ENCODE results near the gene PRR36. TPM values are rescaled to one million over a fixed set of nuclear protein-coding genes. Genes with fewer than 3 reads are reported as not detected.
"Not testable (repeated sequence)": the region's sequence is repeated elsewhere in the genome, so short reads cannot be mapped to it uniquely, and the experiment has no call there.

PRR36 gene
- total RNA-seq, 3 donors from 2014 or later, result 0.59 to 2.0 TPM; not detected in 1

DNA sequence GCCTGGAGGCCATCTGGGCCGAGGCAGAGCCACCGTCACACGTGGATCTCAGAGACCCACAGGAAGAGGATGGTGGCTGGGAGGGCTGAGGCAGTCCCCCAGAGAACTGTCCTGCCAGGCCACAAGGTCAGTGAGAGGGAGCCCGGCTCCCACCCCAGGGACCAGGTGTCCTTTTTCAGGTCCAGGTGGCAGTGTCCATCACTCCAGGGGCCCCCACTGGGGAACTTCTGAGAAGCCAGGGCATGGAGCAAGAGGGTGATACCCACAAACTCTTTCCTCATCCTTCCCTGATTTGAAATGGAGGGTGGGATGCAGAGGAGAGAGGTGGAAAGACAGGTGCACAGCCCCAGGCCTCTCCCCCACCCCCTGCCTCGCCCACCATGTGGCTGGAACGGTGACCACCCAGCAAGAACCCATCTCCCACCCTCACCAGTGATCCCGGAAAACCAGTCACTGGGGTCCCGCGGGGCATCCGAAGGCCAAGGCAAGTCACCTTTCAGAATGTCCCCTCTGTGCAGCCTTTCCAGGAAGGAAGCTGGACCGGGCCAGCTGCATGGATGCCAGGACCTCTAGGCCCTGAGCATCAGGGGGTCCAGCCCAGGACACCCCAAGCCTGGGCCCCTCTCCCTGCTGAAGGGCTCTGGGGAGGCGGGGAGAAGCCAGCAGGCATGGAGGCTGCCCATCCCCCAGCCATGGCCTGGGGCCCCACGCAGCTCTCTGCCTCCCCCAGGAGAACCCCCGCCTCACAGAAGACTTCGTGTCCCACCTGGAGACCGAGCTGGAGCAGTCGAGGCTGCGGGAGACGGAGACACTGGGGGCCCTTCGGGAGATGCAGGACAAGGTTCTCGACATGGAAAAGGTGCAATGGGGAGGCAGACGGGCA lies 14.1 kb downstream of the PRR36 start:
- Histone ChIP-seq H3K27me3 (no peaks in the 10 kb centered on the region), H3K9me3 (no peaks in the 10 kb centered on the region), H3K36me3 (no peaks in the 10 kb centered on the region), H3K4me3 (no peak overlapping the region), H3K4me1 (peaks cover 0 to 5% of the 10 kb centered on the region in 2 donors), H3K27ac (no peak overlapping the region)
- no peak for TF ChIP-seq CTCF (IDR thresholded peaks at IDR 0.05)
- no peak for TF ChIP-seq POLR2AphosphoS5 (IDR thresholded peaks at IDR 0.05)
- TF ChIP-seq POLR2A (IDR thresholded peaks at IDR 0.05), result no peak
- no peak for DNase-seq (ENCODE audit: low spot score in 2 of 2)
- intact Hi-C loops (cut with DNase I; ENCODE audit: low total_unique reads), result no loop called here

GRCh38 chr19:7859087-7859486 lies 15.1 kb downstream of the PRR36 start:
- H3K4me3 ChIP-seq; intact Hi-C loops (cut with DNase I; ENCODE audit: low total_unique reads); H3K27me3 ChIP-seq; DNase-seq (ENCODE audit: low spot score in 2 of 2); H3K27ac ChIP-seq; H3K36me3 ChIP-seq; H3K9me3 ChIP-seq; H3K4me1 ChIP-seq: not testable (repeated sequence)

DNA sequence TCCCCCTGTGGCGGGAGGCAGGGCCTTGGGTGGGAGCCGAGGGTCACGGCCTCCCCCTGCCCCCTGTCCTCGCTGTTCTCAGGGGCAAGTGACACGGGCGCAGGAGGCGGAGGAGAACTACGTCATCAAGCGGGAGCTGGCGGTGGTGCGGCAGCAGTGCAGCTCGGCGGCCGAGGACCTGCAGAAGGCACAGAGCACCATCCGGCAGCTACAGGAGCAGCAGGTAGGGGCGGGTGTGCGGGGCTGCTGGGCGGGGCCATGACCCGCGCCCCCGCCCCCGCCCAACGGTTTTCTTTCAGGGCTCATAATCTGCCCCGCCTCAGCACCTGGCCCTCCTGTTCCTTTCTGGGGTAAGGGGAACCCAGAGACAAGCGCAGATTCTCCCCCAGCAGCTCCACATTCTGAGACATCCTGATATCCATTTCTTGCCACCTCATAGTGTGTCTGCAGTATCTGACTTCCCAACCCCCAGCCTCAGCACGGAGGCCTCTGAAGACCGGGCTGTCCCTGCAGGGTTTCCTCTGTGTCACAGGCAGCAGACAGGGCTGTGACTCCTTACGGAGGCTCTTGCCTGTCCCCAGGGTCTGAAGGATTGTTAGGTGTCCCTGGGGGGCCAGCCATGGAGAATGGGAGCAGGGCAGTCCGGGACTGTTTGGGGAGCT lies 15.9 kb downstream of the PRR36 start:
- intact Hi-C loops (cut with DNase I; ENCODE audit: low total_unique reads), result no loop called here
- TF ChIP-seq POLR2A (IDR thresholded peaks at IDR 0.05), result no peak
- no peak for TF ChIP-seq CTCF (IDR thresholded peaks at IDR 0.05)
- no peak for TF ChIP-seq POLR2AphosphoS5 (IDR thresholded peaks at IDR 0.05)
- Histone ChIP-seq H3K27me3 (no peaks in the 10 kb centered on the region), H3K36me3 (no peaks in the 10 kb centered on the region), H3K4me1 (peaks cover 0 to 8% of the 10 kb centered on the region in 2 donors), H3K27ac (no peak overlapping the region), H3K9me3 (no peaks in the 10 kb centered on the region), H3K4me3 (no peak overlapping the region)
- no peak for DNase-seq (ENCODE audit: low spot score in 2 of 2)

DNA sequence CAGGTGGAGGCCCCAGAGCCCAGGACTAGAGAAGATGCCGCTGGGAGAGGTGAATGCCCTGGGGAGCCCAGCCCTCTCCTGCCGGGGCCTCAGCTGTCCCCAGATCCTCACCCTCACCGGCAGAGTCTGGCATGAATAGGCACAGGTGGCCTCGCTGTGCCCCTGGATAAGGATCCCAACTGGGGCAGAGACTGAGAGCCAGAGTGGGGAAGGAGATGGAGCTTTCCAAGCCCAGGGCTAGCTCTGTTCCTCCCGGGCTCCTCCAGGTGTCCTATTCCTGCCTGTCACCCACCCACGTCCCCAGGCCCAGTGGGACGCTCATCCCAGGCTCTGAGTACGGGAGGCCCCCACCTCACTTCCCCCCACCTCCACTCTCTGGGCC lies 16.5 kb downstream of the PRR36 start:
- Histone ChIP-seq H3K9me3 (no peaks in the 10 kb centered on the region), H3K27me3 (no peaks in the 10 kb centered on the region), H3K36me3 (no peaks in the 10 kb centered on the region), H3K4me3 (no peak overlapping the region), H3K4me1 (peaks cover 0 to 10% of the 10 kb centered on the region in 2 donors), H3K27ac (no peak overlapping the region)
- no peak for DNase-seq (ENCODE audit: low spot score in 2 of 2)
- intact Hi-C loops (cut with DNase I; ENCODE audit: low total_unique reads), result no loop called here
- TF ChIP-seq POLR2AphosphoS5 (IDR thresholded peaks at IDR 0.05), result no peak

DNA sequence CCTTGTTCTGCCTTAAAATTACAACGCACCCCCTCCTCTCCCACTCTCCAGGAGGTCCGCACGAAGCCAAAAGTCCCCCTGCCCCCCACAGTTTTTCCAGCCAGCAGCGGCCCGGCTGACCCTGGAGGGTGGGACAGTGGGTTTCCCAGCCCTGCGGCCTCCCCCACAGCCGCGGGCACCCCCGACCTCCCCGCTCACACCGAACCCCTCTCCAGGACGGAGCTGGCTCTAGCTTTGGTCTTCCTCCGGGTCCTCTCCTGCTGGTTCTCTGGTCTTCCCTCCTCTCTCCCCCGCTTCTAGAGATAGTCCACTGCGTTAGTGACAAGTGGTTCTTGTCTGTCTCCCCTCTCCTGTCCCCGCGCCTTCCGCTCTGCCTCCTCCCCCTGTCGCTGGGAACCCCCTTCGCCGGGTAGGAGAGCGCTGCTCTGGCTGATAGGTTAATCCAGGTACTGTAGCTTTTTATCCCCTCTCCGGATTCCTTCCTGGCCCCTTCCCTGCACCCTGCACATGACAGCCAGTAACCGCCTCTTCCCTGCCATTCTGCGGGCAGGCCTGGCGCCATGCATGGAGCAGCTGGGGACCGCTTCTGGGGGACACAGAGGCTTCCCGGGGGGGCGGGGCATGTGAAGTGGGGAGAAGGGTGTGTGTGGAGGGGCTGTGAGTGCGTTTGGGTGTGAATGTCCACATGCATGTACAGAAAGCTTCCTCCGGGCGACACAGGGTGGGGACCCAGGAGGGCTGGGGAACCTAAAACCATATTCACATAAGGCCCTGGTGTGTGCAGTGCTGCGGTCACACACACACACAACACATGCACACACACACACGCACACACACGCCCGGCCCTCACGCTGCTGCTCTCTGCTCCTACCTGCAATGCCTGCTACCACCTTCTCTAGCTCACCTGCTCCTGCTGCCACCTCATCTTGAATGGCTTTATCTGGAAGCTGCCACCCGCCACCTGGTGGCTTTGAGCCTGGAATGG lies 17.2 kb downstream of the PRR36 start:
- peaks cover 0 to 5% of the 10 kb centered on the region in 2 donors for H3K4me1 ChIP-seq
- H3K27me3 ChIP-seq, result no peaks in the 10 kb centered on the region
- no peak for DNase-seq (ENCODE audit: low spot score in 2 of 2)
- H3K27ac ChIP-seq, result no peak overlapping the region
- TF ChIP-seq POLR2A (IDR thresholded peaks at IDR 0.05), result no peak
- TF ChIP-seq CTCF (IDR thresholded peaks at IDR 0.05), result no peak
- no peak for TF ChIP-seq POLR2AphosphoS5 (IDR thresholded peaks at IDR 0.05)
- H3K4me3 ChIP-seq, result no peak overlapping the region
- no peaks in the 10 kb centered on the region for H3K36me3 ChIP-seq
- H3K9me3 ChIP-seq, result no peaks in the 10 kb centered on the region
- intact Hi-C loops (cut with DNase I; ENCODE audit: low total_unique reads), result no loop called here
